HL-60 (cell line): ENCODE data around the gene ARID1B.

Experiments
- DNase-seq, 2 experiments: peaks; one replicate each; pipeline ENCODE4 v3.0.0-alpha.2; 2010 to 2020; ENCODE audit warnings: low read depth in 1 of 2, low spot score in 1 of 2
- H3K27ac ChIP-seq: fragments of 250-450 bp; sonication (Bioruptor Pico); replicated peaks from 2 replicates; pipeline ENCODE4 v1.5.1; 2020; ENCODE audit warnings: mild to moderate bottlenecking, moderate library complexity
- H3K27me3 ChIP-seq: fragments of 250-450 bp; sonication (Bioruptor Pico); 2 replicates; pipeline ENCODE4 v1.5.1; 2021; ENCODE audit warnings: mild to moderate bottlenecking, moderate library complexity; ENCODE audit not compliant: insufficient read depth, poor library complexity, severe bottlenecking
- H3K4me3 ChIP-seq: replicated peaks from 2 replicates; pipeline ENCODE4 v1.5.1; 2011; ENCODE audit warnings: mild to moderate bottlenecking, control low read depth, low read length; ENCODE audit not compliant: insufficient read depth
- GABPA ChIP-seq: IDR thresholded peaks from 2 replicates; pipeline ENCODE4 v1.6.1; 2012; ENCODE audit warnings: low read depth
- POLR2AphosphoS5 ChIP-seq: IDR thresholded peaks from 2 replicates; pipeline ENCODE4 v1.6.1; 2012; ENCODE audit warnings: low read depth
- SPI1 ChIP-seq: IDR thresholded peaks from 2 replicates; pipeline ENCODE4 v1.6.1; 2012; ENCODE audit warnings: low read depth, mild to moderate bottlenecking, borderline replicate concordance
- TF ChIP-seq, protein P1 (sequence below): IDR thresholded peaks from one replicate; pipeline ENCODE4 v1.5.1; 2011; ENCODE audit warnings: low read length, control low read depth, inconsistent platforms; ENCODE audit not compliant: insufficient read depth
- TF ChIP-seq, protein P2 (sequence below): IDR thresholded peaks from 2 replicates; pipeline ENCODE4 v1.6.1; 2012; ENCODE audit warnings: low read depth; ENCODE audit not compliant: insufficient replicate concordance

ARID1B gene

DNA sequence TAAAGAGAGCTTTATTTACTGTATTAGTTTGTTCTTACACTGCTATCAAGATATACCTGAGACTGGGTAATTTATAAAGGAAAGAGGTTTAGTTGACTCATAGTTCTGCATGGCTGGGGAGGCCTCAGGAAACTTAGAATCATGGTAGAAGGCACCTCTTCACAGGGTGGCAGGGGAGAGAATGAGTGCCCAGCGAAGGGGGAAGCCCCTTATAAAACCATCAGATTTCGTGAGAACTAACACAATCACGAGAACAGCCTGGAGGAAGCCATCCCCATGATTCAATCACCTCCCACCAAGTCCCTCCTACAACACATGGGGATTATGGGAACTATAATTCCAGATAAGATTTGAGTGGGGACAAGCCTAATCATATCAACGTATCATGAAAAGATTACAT lies 27.2 kb downstream of the ARID1B start:
- TF ChIP-seq POLR2AphosphoS5 (no peak), SPI1 (no peak)
- TF ChIP-seq, protein P1, sequence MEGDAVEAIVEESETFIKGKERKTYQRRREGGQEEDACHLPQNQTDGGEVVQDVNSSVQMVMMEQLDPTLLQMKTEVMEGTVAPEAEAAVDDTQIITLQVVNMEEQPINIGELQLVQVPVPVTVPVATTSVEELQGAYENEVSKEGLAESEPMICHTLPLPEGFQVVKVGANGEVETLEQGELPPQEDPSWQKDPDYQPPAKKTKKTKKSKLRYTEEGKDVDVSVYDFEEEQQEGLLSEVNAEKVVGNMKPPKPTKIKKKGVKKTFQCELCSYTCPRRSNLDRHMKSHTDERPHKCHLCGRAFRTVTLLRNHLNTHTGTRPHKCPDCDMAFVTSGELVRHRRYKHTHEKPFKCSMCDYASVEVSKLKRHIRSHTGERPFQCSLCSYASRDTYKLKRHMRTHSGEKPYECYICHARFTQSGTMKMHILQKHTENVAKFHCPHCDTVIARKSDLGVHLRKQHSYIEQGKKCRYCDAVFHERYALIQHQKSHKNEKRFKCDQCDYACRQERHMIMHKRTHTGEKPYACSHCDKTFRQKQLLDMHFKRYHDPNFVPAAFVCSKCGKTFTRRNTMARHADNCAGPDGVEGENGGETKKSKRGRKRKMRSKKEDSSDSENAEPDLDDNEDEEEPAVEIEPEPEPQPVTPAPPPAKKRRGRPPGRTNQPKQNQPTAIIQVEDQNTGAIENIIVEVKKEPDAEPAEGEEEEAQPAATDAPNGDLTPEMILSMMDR = no peak
- TF ChIP-seq, protein P2, sequence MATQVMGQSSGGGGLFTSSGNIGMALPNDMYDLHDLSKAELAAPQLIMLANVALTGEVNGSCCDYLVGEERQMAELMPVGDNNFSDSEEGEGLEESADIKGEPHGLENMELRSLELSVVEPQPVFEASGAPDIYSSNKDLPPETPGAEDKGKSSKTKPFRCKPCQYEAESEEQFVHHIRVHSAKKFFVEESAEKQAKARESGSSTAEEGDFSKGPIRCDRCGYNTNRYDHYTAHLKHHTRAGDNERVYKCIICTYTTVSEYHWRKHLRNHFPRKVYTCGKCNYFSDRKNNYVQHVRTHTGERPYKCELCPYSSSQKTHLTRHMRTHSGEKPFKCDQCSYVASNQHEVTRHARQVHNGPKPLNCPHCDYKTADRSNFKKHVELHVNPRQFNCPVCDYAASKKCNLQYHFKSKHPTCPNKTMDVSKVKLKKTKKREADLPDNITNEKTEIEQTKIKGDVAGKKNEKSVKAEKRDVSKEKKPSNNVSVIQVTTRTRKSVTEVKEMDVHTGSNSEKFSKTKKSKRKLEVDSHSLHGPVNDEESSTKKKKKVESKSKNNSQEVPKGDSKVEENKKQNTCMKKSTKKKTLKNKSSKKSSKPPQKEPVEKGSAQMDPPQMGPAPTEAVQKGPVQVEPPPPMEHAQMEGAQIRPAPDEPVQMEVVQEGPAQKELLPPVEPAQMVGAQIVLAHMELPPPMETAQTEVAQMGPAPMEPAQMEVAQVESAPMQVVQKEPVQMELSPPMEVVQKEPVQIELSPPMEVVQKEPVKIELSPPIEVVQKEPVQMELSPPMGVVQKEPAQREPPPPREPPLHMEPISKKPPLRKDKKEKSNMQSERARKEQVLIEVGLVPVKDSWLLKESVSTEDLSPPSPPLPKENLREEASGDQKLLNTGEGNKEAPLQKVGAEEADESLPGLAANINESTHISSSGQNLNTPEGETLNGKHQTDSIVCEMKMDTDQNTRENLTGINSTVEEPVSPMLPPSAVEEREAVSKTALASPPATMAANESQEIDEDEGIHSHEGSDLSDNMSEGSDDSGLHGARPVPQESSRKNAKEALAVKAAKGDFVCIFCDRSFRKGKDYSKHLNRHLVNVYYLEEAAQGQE = no peak
- no peak overlapping the region for H3K27ac ChIP-seq
- no peaks in the 10 kb centered on the region for H3K27me3 ChIP-seq
- no peak for DNase-seq
- H3K4me3 ChIP-seq = no peak overlapping the region

- Histone ChIP-seq H3K27ac (peak overlapping the region; percentile 22; the same call in 1 of the 2 replicates), H3K4me3 (no peak overlapping the region)
- TF ChIP-seq, protein P1 = no peak
Measured at GRCh38 chr6:156806155-156806554, 29.0 kb downstream of the ARID1B start.

DNA sequence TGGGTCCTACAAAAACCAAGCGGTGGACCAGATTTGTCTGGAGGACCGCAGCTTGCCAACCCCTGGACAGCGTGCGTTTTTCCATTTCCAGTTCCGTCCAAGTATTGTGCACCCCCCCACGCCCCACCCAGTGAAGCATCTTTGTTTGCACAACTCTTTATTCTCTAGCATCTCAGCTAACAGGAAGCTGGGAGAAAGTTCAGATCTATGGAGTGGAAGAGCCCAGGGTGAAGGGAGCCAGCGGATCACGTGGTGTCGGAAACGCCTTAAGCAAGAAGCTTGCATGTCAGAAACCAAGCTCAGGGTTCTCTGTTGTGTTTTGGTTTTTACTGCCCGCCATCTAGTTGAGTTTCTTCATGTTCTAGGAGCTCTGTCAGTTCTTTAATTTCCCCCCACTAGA lies 29.9 kb downstream of the ARID1B start:
- peak overlapping the region; percentile 4; the same call in 1 of the 2 replicates for H3K4me3 ChIP-seq
- no peaks in the 10 kb centered on the region for H3K27me3 ChIP-seq
- TF ChIP-seq SPI1 (peak; percentile 17; the same call in 1 of the 2 replicates), POLR2AphosphoS5 (no peak), GABPA (no peak)
- TF ChIP-seq, protein P1 = no peak
- TF ChIP-seq, protein P2 = no peak
- peak; percentile 78 to 88 for DNase-seq
- H3K27ac ChIP-seq = peak overlapping the region; percentile 50

More at GRCh38 chr6:156806155-156806554, 29.0 kb downstream of the ARID1B start:
- no peak for DNase-seq
- H3K27me3 ChIP-seq = no peaks in the 10 kb centered on the region

DNA sequence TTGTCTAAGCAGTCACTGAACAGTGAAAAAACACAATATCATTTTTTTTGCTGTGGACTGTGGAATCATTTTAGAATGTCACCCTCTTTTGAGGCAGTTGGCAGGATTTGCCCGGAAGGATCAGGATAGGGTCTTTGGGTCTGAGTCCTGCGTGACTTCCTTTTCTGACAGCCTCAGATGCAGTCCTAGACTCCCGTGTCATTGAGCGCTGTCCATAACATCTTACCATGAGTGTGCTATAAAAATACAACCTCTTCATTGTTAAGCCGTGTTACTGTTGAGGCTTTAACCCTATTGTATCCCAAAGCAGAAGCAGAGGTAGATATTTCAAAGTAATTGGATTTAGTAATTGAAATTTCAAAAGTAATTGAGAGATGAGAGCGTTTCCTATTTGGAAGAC lies 30.6 kb downstream of the ARID1B start:
- H3K4me3 ChIP-seq = no peak overlapping the region
- H3K27ac ChIP-seq = peak overlapping the region; percentile 50
- TF ChIP-seq GABPA = no peak
- no peak for TF ChIP-seq POLR2AphosphoS5
- TF ChIP-seq SPI1 = peak; percentile 16; the same call in 1 of the 2 replicates
- no peaks in the 10 kb centered on the region for H3K27me3 ChIP-seq
- DNase-seq = peak in 1 of 2 experiments; percentile 22
